ENCODE data around the gene PTPRN2. TPM values are rescaled to one million over a fixed set of nuclear protein-coding genes. Genes with fewer than 3 reads are reported as not detected.
"Not testable (repeated sequence)": the region's sequence is repeated elsewhere in the genome, so short reads cannot be mapped to it uniquely, and the experiment has no call there.

The PTPRN2 gene
- total RNA-seq, 2 donors from 2014 or later, result 0.35 to 0.61 TPM

- DNase-seq (ENCODE audit: low spot score in 2 of 2) (no peak), ATAC-seq (no peak)
- Mint-ChIP-seq H3K9me3 (peaks cover 24 to 34% of the 10 kb centered on the region in 2 donors), H3K36me3 (peaks cover 8 to 28% of the 10 kb centered on the region in 2 donors), H3K27ac (no peak overlapping the region)
Observed at GRCh38 chr7:158343526-158343925, 244.1 kb downstream of the PTPRN2 start.

GRCh38 chr7:158341097-158341496 is 246.5 kb downstream of the PTPRN2 start:
- ATAC-seq; DNase-seq (ENCODE audit: low spot score in 2 of 2); H3K27ac Mint-ChIP-seq: not testable (repeated sequence)
- H3K36me3 Mint-ChIP-seq, result peaks cover 17 to 49% of the 10 kb centered on the region in 2 donors
- peaks cover 36 to 51% of the 10 kb centered on the region in 2 donors for H3K9me3 Mint-ChIP-seq

- not testable (repeated sequence) for DNase-seq (ENCODE audit: low spot score in 2 of 2); H3K27ac Mint-ChIP-seq; ATAC-seq
- peaks cover 23 to 74% of the 10 kb centered on the region in 2 donors for H3K36me3 Mint-ChIP-seq
- H3K9me3 Mint-ChIP-seq, result peaks cover 48 to 65% of the 10 kb centered on the region in 2 donors
Observed at GRCh38 chr7:158336952-158337351, 250.7 kb downstream of the PTPRN2 start.

GRCh38 chr7:158332516-158332915 is 255.1 kb downstream of the PTPRN2 start:
- DNase-seq (ENCODE audit: low spot score in 2 of 2); ATAC-seq; H3K27ac Mint-ChIP-seq: not testable (repeated sequence)
- H3K36me3 Mint-ChIP-seq, result peaks cover 24 to 62% of the 10 kb centered on the region in 2 donors
- H3K9me3 Mint-ChIP-seq, result peaks cover 40 to 62% of the 10 kb centered on the region in 2 donors

GRCh38 chr7:158331826-158332450 is 255.7 kb downstream of the PTPRN2 start:
- Mint-ChIP-seq H3K27ac (peak overlapping the region in 1 of 2 donors; percentile 62), H3K9me3 (peaks cover 42 to 62% of the 10 kb centered on the region in 2 donors), H3K36me3 (peaks cover 26 to 62% of the 10 kb centered on the region in 2 donors)
- not testable (repeated sequence) for ATAC-seq; DNase-seq (ENCODE audit: low spot score in 2 of 2)

GRCh38 chr7:158329686-158330085 is 257.9 kb downstream of the PTPRN2 start:
- ATAC-seq (no peak), DNase-seq (ENCODE audit: low spot score in 2 of 2) (no peak)
- Mint-ChIP-seq H3K36me3 (peaks cover 29 to 54% of the 10 kb centered on the region in 2 donors), H3K27ac (no peak overlapping the region), H3K9me3 (peaks cover 40 to 54% of the 10 kb centered on the region in 2 donors)

GRCh38 chr7:158329014-158329610 is 258.5 kb downstream of the PTPRN2 start:
- DNase-seq (ENCODE audit: low spot score in 2 of 2) (no peak), ATAC-seq (no peak)
- H3K9me3 Mint-ChIP-seq, result peaks cover 40 to 48% of the 10 kb centered on the region in 2 donors
- peaks cover 29 to 48% of the 10 kb centered on the region in 2 donors for H3K36me3 Mint-ChIP-seq
- H3K27ac Mint-ChIP-seq, result no peak overlapping the region

GRCh38 chr7:158328376-158329013 is 259.1 kb downstream of the PTPRN2 start:
- H3K36me3 Mint-ChIP-seq, result peaks cover 29 to 43% of the 10 kb centered on the region in 2 donors
- DNase-seq (ENCODE audit: low spot score in 2 of 2) (no peak), ATAC-seq (no peak)
- no peak overlapping the region for H3K27ac Mint-ChIP-seq
- peaks cover 37 to 44% of the 10 kb centered on the region in 2 donors for H3K9me3 Mint-ChIP-seq

- ATAC-seq (no peak), DNase-seq (ENCODE audit: low spot score in 2 of 2) (no peak)
- Mint-ChIP-seq H3K27ac (no peak overlapping the region), H3K9me3 (peaks cover 32 to 40% of the 10 kb centered on the region in 2 donors), H3K36me3 (peaks cover 29 to 38% of the 10 kb centered on the region in 2 donors)
Observed at GRCh38 chr7:158327571-158328180, 259.9 kb downstream of the PTPRN2 start.

- Mint-ChIP-seq H3K27ac (no peak overlapping the region), H3K9me3 (peaks cover 26 to 34% of the 10 kb centered on the region in 2 donors), H3K36me3 (peaks cover 22 to 31% of the 10 kb centered on the region in 2 donors)
- ATAC-seq (no peak), DNase-seq (ENCODE audit: low spot score in 2 of 2) (no peak)
Observed at GRCh38 chr7:158327012-158327411, 260.6 kb downstream of the PTPRN2 start.

- ATAC-seq (no peak), DNase-seq (ENCODE audit: low spot score in 2 of 2) (no peak)
- Mint-ChIP-seq H3K9me3 (peaks cover 18 to 22% of the 10 kb centered on the region in 2 donors), H3K27ac (no peak overlapping the region), H3K36me3 (peaks cover 16 to 19% of the 10 kb centered on the region in 2 donors)
Observed at GRCh38 chr7:158325530-158326381, 261.9 kb downstream of the PTPRN2 start.

- Mint-ChIP-seq H3K9me3 (peaks cover 15 to 27% of the 10 kb centered on the region in 2 donors), H3K36me3 (peaks cover 16% of the 10 kb centered on the region in 2 donors), H3K27ac (no peak overlapping the region)
- no peak for DNase-seq (ENCODE audit: low spot score in 2 of 2)
- ATAC-seq, result no peak
Observed at GRCh38 chr7:158324397-158325360, 262.9 kb downstream of the PTPRN2 start.

GRCh38 chr7:158323741-158324396 is 263.8 kb downstream of the PTPRN2 start:
- peaks cover 15 to 27% of the 10 kb centered on the region in 2 donors for H3K9me3 Mint-ChIP-seq
- H3K27ac Mint-ChIP-seq, result no peak overlapping the region
- DNase-seq (ENCODE audit: low spot score in 2 of 2) (no peak), ATAC-seq (no peak)
- peaks cover 16% of the 10 kb centered on the region in 2 donors for H3K36me3 Mint-ChIP-seq

GRCh38 chr7:158322616-158323530 is 264.8 kb downstream of the PTPRN2 start:
- no peak overlapping the region for H3K27ac Mint-ChIP-seq

More at GRCh38 chr7:158322616-158323530, 264.8 kb downstream of the PTPRN2 start:
- Mint-ChIP-seq H3K9me3 (peaks cover 15 to 24% of the 10 kb centered on the region in 2 donors), H3K36me3 (peaks cover 16% of the 10 kb centered on the region in 2 donors)
- ATAC-seq (no peak), DNase-seq (ENCODE audit: low spot score in 2 of 2) (no peak)
